ENCODE results near the gene KDELR3.

- TF ChIP-seq, protein P1, sequence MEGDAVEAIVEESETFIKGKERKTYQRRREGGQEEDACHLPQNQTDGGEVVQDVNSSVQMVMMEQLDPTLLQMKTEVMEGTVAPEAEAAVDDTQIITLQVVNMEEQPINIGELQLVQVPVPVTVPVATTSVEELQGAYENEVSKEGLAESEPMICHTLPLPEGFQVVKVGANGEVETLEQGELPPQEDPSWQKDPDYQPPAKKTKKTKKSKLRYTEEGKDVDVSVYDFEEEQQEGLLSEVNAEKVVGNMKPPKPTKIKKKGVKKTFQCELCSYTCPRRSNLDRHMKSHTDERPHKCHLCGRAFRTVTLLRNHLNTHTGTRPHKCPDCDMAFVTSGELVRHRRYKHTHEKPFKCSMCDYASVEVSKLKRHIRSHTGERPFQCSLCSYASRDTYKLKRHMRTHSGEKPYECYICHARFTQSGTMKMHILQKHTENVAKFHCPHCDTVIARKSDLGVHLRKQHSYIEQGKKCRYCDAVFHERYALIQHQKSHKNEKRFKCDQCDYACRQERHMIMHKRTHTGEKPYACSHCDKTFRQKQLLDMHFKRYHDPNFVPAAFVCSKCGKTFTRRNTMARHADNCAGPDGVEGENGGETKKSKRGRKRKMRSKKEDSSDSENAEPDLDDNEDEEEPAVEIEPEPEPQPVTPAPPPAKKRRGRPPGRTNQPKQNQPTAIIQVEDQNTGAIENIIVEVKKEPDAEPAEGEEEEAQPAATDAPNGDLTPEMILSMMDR (conservative IDR thresholded peaks at IDR 0.05), result no peak
- TF ChIP-seq EZH2 (IDR thresholded peaks at IDR 0.05; ENCODE audit: low read depth), result no peak
These were observed 21.2 kb downstream of the KDELR3 start for GRCh38 chr22:38489142-38489541.

Measured in PC-9 (cell line).